NCI-H1417 (cell line): Measurements from ENCODE around the gene STAC.

ENCODE experiments used
- DNase-seq, 3 experiments: peaks; one replicate each; lab custom pipeline; 2025; lab: John Stamatoyannopoulos, UW

The STAC gene

GRCh38 chr3:36595511-36595910 is 215.2 kb downstream of the STAC start:
- no peak for DNase-seq

- no peak for DNase-seq
Observed at GRCh38 chr3:36596419-36596818, 216.1 kb downstream of the STAC start.

GRCh38 chr3:36597422-36597821 is 217.1 kb downstream of the STAC start:
- no peak for DNase-seq
